ENCODE data around the gene FBH1.
"Not testable (repeated sequence)": the region's sequence is repeated elsewhere in the genome, so short reads cannot be mapped to it uniquely, and the experiment has no call there.

The FBH1 gene

GRCh38 chr10:5956146-5956936 is 66.3 kb downstream of the FBH1 start:
- no peak for DNase-seq (ENCODE audit: insufficient read length, low spot score)
- FAIRE-seq = no peak
- no peak for TF ChIP-seq CTCF (IDR thresholded peaks at IDR 0.05; ENCODE audit: insufficient read depth, missing control alignments)

GRCh38 chr10:5958077-5958476 is 68.0 kb downstream of the FBH1 start:
- TF ChIP-seq CTCF (IDR thresholded peaks at IDR 0.05; ENCODE audit: insufficient read depth, missing control alignments) = no peak
- DNase-seq (ENCODE audit: insufficient read length, low spot score) (no peak), FAIRE-seq (no peak)

- TF ChIP-seq CTCF (IDR thresholded peaks at IDR 0.05; ENCODE audit: insufficient read depth, missing control alignments) = no peak
- FAIRE-seq = no peak
- DNase-seq (ENCODE audit: insufficient read length, low spot score) = no peak
These were observed 68.6 kb downstream of the FBH1 start for GRCh38 chr10:5958675-5959074.

GRCh38 chr10:5959142-5959541 is 69.1 kb downstream of the FBH1 start:
- TF ChIP-seq CTCF (IDR thresholded peaks at IDR 0.05; ENCODE audit: insufficient read depth, missing control alignments) = no peak
- FAIRE-seq (no peak), DNase-seq (ENCODE audit: insufficient read length, low spot score) (no peak)

- TF ChIP-seq CTCF (IDR thresholded peaks at IDR 0.05; ENCODE audit: insufficient read depth, missing control alignments) = no peak
- FAIRE-seq (no peak), DNase-seq (ENCODE audit: insufficient read length, low spot score) (no peak)
These were observed 69.6 kb downstream of the FBH1 start for GRCh38 chr10:5959581-5960069.

GRCh38 chr10:5960070-5960972 is 70.3 kb downstream of the FBH1 start:
- no peak for DNase-seq (ENCODE audit: insufficient read length, low spot score)
- no peak for TF ChIP-seq CTCF (IDR thresholded peaks at IDR 0.05; ENCODE audit: insufficient read depth, missing control alignments)
- FAIRE-seq = no peak

- not testable (repeated sequence) for FAIRE-seq; DNase-seq (ENCODE audit: insufficient read length, low spot score)
These were observed 70.9 kb downstream of the FBH1 start for GRCh38 chr10:5960973-5961275.
